Stimulated activated CD4-positive, alpha-beta T cell treated with anti-CD3 and anti-CD28 coated beads, Interleukin-15, amount 100 ng/mL, for 48 hours (primary cell): ENCODE data around the gene KCNJ15.

ENCODE experiments used
- DNase-seq, 2 donors: peaks; one replicate each; pipeline ENCODE4 v3.0.0-alpha.2; 2020; ENCODE audit warnings: low read depth in 2 of 2

Gene KCNJ15

DNA sequence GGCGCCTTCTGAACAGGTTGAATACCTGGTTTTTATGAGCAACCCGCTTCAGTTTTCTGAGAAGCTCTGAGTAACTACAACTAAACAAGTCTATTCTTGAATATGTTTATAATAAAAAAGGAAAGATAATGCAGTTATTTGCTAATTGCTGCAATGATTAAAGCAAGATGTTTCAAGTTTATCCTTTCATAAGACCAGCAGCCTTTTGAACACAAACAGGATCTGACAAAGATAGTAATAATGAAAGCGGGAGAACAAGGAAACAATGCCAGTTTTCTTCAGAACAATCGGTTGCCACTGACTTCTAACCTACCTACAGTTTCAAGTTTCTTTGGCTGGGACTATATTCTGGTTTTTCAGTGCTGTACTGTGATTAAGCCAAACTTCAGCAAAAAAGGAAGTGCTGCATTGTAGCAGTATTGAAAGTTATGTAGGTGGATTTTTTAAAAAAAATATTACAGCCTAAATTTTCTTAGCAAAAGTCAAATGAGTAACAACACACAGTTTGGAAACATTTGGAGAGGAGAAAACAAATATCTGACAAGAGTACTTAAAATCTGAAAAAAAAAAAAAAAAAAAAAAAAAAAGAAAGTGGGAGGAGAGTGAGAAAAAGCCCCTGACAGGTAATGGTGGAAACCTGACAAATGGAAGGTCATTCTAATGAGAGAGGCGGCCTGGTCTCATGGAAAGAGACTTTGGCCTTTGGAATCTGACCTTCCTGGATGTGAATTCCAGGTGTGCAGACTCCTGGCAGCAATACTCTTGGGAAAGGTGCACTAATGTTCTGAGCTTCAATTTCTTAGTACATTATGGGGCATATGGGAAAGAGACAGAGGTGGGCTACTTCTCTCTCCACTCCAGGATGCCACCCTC, 11.4 kb downstream of the KCNJ15 start:
- DNase-seq, result no peak

DNA sequence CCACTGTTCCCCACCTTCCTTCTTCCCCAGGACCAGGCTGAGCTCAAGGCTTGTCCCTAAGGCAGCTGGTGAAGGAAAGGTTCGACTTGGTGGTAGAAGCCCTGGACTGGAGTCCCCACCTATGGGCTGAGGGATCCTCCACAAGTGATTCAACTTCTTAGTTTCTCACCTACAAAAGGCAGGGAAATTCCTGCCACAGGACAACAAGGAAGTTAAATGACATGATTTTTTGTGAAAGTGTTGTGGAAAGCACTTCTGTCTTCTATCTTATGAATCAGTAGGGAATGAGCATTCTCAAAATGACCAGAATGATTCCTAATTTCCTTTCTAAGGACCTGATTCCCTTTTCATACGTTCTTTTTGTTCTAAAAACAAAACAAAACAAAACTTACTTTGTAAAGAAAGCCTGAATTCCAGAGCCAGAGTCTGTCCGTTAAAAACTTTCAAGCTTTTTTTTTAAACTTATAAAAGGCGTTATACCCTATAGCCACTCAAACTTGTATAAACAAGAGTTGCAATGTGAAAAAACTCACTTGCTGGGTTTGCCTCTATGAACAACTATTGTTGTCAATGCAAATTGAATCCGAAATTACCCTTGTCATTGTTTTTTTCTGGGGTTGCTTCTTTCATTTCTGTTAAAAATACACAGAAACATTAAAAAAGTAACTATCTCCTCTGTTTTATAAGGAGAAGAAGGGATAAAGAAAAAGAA, 12.2 kb downstream of the KCNJ15 start:
- no peak for DNase-seq

DNA sequence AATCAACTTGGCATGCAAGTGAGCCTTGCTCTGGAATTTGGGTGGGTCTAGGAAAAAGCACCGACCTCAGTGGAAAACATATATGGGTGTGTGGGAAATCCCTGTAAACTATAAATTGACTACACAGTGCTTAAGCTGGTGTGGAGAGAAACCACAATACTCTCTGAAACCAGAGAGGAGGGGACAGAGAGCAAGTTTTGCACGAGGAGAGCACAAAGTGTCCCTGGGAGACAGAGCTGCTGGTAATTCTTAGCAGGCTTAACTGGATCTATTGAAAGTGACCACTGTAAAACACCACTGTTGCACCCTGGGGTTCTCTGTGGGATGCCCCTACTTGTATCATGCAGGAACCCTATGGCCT, 12.8 kb downstream of the KCNJ15 start:
- DNase-seq, result no peak

DNA sequence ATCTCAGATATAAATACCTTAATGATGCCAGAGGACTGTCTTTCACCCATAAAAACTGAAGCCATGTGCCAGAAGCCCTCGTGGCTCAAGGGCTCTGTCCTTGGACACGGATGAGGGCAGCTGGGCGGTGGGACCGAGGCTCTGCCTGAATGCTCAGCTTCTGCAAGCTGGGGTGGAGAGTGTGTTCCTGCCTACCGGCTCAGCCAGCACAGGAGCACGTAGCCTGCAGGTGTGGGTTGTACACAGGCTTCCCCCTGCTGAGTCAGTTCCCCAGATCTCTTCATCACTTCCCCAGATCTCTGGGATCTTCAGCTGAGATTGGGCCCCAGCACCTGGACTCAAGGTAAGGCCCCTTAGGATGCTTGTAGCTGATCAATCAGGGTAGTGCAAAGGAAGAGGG, 15.4 kb downstream of the KCNJ15 start:
- DNase-seq, result no peak

DNA sequence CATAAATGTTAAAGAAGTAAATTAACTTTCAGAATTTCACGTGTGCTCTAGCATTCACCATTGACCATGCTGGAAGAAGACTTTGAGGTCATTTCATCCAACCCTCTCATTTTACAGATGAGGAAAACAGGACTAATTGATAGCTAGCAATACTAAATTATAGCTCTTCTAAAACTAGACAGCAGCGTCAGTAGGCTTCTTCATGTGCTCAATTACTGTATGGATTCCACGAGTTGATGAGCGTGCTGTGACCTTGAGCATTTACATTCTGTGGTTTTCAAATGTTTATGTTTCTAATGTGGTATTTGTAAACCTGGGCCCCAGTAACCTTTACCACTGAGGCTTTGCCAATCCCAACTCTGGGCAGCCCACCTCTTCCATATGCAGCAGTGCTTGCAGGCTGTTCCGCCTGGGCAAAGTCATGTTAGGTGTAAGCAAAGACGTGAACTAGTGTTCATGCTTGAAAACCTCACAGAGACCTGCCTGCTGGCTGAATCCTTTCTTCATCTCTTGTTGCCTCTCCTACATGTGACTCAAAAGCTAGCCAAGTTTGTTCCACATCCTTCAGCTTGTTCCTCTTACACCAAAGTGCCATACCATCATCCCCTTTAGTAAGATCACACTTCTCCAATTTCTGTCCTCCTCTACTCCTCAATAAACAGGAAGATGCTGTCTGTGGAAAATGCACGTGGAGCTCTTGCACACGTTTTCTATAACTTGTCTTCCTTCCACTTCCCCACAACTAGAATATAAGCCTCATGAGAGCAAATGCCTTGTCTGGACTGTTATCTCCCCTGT, 17.2 kb downstream of the KCNJ15 start:
- DNase-seq, result no peak

DNA sequence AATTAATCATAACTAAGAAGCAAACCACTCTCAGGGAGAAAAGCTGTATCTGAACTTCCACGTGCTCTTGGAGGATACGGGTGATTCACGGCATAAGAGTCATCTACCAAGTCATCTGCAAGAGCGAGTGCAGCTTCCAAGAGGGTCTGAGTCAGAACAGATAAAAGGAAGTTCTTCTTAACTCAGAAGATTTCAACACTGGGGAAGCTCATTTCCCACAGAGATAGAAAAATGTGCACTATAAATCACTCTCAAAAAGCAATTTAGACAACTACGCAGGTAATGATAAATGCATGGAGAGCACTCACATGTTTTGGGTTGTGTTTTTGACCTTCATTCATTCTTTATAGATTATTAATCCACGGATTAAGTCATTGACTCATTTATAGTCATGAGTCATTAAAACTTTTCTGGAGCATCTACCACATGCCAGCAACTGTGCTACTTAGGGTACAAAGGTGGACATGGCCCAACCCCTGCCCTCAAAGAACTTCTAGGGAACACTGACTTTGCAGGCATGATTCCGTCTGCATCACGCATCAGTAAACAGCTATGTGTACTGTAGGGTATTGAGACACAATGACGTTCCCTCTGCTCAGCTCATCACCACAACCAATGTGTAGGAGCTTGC, 20.8 kb downstream of the KCNJ15 start:
- peak in 1 of 2 donors; percentile 16 for DNase-seq

DNA sequence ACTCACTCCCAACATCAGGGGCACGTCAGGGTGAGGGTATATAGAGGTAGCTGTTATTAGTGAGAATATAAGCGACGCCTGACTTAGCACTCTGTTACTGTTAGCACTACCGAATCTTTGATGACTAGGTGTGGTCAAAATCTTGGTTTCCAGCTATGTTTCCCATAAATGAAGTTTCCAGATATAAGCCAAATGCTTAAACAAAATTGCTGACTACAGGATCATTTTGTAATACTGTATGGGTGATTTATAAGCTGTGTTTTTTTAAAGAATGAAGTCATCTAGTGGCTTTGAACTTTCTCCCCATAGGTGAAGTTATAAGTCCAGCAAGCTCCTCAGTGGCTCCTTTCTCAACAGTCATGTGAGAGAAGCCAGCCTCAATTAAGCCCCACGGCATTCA, 23.7 kb downstream of the KCNJ15 start:
- no peak for DNase-seq

DNA sequence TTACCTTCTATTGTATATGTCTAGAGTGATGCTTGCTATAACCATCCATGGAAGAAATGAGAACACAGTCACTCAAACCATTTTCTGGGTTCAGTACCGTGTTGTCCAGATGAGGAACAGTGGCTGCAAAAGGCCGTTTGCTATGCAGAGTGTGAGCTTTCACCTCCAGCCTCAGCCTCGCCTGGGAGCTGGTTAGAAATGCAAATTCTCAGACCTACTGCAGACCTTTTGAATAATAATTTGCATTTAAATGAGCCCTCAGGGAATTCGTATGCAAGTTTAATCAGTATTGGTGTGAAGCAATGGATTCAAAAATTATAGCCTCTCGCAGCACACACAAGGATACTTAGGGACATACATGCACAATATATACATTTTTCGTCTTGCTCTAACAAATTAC, 24.1 kb downstream of the KCNJ15 start:
- DNase-seq, result no peak

DNA sequence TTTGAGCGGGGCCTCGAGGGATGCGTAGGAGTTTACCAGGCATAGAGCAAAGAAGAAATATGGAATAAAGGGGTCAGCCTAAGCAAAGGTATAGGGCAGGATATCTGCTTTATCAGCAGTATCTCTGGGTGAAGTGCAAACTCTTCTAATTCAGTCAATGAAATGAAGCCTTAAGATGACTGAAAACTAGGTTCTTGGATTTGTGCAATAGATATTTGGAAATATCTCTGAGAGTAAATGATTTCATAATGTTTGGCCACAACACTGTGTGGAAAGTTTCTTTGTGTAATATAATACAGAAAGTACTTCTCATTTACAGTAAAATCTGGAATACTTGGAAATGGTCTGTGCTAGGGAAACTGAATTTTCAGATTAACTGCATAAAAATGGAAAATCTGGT, 26.1 kb downstream of the KCNJ15 start:
- DNase-seq, result no peak

DNA sequence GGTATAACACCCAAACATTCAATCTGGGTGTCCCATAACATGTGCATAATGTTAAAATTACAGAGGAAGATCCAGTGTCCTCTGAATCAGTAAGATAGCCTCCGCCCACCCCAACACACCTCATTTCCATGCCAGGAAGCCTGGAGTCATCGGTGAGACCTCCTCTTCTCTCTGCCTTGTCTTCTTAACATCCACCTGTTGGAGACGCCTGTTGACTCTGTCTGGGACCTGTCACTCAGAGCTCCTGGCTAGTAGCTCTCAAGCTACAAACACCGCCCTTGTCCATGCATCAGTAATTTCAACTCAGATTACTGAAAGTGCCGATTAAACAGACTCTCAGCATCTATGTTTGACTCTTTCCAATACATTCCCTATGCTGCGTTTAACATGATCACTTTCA, 27.4 kb downstream of the KCNJ15 start:
- DNase-seq, result no peak

DNA sequence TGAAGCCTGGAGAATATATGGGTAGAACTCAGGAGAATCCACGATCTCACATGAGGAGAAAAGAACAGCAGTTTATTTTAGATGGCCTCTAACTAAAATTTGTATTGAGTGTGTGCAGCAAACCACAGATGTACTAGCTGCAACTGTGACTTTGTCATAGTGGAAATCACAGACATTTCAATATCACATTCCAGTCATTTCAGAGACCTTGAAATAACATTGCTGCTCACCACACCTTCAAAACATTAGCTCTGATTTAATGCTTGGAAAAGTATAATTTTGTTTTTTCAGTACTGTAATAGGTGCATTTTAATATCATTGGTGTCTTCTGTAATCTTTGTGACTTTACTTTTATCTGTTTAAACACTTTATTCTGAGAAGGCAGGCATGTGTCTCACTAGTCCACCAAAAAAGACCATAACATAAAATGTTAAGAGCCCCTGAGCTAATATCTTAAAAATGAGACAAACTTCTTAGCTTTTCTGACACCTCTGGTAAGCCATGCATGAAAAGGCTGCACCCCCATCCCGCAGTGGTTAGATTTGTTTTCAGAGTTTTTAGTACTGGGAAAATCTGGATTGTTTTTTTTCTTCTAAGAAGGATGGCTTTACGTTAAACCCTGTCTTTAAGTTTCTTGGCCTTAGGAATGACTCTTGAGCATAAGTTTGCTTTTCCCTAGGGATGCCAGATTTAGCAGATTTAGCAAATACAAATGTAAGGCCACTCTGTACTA, 30.1 kb downstream of the KCNJ15 start:
- DNase-seq, result no peak

DNA sequence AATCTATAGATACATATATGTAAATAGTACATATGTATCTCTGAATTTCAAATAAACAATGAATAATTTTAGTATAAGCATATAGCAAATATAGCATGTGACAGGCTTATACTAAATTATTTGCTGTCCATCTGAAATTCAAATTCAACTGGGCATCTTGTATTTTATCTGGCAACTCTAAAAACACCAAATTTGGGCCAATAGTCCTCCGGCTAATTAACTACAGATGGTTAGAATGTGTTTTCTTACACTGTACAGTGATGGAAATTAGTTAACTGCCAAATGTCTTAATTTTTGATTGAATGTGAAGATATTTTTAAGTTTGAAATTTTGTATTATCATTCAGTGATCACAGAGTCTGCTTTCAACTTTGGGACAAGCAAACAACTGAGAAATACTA, 30.7 kb downstream of the KCNJ15 start:
- DNase-seq, result no peak

DNA sequence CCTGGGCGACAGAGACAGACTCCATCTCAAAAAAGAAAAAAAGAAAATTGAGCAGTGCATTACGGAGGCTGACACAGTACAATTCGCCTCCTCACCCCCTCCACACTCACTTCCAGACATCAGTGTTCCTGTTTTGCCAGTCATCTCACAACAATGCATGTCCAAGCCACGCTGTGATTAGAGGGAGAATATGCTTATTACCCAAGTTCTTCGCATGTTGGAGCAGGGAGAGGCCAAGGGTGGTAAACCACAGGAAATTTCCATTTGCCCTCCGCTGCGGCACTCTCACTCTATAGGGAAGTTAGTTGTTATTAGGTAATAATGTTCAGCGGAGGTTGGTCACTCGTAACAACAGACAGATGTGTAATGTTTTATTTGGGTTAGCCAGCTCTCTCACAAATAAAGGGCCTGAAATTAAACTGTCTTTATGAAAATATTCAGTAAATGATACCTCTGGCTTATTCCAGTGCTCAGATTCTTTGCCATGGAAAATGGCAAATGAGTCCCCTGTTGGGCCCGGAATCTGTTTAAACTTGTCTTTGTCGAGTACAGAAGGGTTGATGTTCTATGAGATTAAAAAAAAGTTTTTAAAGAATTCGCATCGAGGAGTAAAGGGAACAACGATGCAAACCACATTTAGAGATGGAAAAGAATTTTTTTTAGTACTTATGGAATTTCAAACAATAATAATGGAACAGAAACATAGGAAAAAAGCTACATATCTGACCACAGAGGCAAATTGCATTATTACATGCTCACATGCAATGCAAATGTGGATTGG, 33.1 kb downstream of the KCNJ15 start:
- no peak for DNase-seq

DNA sequence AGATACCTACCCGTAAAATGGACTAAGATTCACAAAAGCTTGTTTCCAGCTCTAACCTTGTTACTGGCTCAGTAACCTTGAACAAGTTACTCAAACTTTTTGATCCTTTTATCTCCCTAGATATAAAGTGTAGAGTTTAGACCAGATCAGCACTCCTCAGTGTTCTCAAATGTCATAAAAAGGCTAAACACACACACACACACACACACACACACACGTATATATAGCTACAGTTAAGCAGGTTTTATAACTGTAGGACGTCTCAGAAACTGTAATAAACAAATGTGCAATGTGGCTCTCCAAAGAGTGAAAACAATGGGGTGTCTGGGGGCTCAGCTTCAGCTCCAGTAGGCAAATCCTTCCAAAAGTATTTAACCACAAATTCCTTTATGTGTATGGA, 34.0 kb downstream of the KCNJ15 start:
- DNase-seq, result no peak

DNA sequence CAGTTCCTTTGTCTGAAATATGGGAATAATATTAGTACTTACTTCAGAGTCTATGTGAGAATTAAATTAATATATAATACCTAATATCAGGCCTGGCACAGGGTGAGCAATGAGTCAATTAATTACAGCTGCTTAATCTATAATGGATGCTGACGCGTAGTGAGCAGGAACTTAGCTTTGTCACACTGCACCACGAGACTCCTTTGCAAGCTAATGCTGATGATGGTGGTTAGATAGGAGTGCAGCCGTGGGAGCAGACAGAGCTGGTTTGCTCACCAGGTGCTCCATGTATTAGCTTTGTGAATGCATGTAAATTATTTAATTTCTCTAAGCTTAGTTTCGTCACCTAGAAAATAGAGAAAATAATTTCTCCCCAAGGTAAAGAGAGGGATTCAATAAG, 35.1 kb downstream of the KCNJ15 start:
- DNase-seq, result no peak

DNA sequence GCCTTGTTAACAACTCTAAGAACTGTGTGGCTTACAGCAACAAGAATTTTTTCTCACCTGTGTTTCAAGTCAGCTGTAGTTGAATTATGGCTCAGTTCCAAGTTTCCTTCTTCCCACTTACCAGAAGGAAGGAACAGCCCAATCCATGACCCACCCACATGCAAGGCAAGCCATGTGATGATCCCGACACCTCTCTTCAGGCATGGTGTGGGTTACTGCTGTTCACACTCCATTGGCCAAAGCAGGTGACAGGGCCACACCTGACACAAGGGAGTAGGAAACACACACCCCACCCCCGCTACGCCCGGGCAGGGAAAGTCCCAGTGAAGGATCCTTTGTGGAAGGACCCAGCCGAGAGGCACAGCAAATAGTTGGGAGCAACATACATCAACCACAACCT, 36.3 kb downstream of the KCNJ15 start:
- DNase-seq, result no peak

DNA sequence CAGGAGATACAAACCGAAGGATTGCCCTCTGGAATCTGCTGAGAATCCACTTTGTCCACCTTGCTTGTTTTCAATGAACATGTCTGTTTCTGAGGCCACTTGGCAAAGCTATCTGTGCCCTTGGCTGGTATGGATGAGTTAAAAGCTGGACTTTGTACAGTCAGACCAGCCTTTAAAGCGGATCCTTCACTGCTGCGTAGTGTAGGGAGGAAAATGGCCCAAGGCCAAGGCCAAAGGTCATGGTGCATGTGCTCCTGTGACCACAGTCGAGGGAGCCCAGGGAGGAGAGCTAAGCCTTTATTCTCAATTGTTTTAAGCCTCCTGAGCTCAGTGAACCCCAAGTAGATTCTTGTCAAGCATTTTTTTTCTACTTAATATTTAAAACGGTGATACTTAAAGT, 37.0 kb downstream of the KCNJ15 start:
- no peak for DNase-seq

DNA sequence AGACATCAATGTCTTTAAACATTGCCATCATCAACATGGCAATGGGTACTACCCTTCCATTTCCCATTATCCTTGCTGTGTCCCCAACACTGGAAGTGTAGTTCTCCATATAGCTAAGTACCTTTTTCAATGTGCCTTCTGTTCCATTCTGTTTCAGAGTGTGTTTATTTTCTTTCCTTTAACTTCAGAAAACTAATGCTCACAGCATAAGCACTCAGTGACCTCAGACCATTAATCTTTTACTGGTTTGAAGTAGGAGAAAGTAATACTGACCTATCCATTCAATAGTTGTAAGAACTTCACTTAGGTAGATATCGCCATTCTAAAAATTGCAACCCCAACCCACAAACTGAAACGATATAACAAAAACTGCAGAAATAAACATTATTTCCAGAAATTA, 37.8 kb downstream of the KCNJ15 start:
- no peak for DNase-seq

DNA sequence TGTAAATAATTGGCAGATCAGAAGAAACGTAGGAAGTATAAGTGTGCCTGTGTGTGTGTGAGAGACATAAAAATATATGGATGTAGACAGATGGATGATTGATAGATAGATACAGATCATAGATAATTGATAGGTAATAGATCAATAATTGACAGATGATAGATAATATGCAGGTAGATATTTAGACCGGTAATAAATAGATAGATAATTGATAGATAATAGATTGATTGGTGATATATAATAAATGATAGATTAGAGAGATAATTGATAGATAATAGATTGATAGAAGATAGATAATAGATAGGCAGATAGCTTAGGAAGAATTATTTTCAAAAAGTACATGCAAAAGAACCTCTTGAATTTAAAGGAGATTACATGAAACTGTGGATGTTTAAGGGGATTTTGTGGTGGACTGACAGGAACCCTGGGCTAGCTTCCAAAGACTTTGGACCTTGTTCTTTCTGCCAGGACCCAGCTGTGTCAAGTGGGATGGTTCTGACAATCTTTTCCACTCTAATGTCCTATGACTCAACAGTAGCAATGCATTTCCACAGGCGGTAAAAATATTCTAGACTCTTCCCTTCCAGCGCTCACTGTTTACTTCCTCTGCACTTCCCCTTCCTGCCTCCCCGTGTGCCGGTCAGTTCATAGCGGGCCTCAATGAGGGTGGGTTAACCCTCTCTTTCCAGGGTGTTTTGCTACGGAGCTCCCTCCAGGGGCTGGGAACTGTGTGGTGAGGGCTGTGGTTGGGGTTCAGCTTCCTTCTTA, 39.4 kb downstream of the KCNJ15 start:
- DNase-seq, result no peak

DNA sequence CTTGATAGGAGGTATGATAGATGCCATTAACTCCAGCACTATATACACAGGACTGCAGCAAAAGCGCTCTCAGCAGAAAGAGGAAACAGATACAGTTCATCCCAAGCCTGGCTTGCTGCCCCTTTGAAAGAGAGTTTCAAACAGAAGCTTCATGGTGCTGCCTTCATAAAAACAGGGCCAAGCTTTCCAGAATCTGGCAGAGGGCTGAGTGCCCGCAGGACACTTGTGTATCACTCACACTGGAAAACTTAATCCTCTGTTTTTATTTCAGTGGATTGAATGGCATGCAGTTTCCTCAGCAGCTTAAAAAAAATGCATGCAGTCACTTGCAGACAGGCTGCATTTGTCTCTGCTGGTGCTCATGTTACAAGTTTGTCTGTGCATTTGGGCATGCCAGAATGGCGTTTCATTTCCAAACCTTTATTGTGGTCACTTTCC, 40.4 kb downstream of the KCNJ15 start:
- DNase-seq, result no peak
